Left lung (tissue), 8 donors: Measurements from ENCODE around the gene SPRR2A. TPM values are rescaled to one million over a fixed set of nuclear protein-coding genes. Genes with fewer than 3 reads are reported as not detected.

Experiments used
- polyA plus RNA-seq, 6 donors: library from polyadenylated mRNA; unstranded; fragments of 120-200 nt; gene quantifications; one replicate each; pipeline ENCODE4 v1.2.1, GENCODE V29; 2013; ENCODE audit not compliant: insufficient read length in 6 of 6
- total RNA-seq, 2 donors: library from RNA; stranded (reverse); fragmentation: NEBNext Ultra II Directional; extraction: Animal tissue kit (Norgen Biotek cat#: 25700); gene quantifications; one replicate each; pipeline ENCODE4 v1.2.1, GENCODE V29; 2021
- donor health status: DM: no; HTN: yes; CAD: no.
- donor health status: DM: no; HTN: no; CAD: no.

The SPRR2A gene
- total and polyA plus RNA-seq, 8 donors: not detected

Other genes starting within 250 kb of the SPRR2A start
- gene LCE1B, start 245.5 kb downstream of the SPRR2A start, total RNA-seq: not detected
- not detected for gene LCE1B, start 245.5 kb downstream of the SPRR2A start, polyA plus RNA-seq
- not detected for gene LCE1A, start 230.0 kb downstream of the SPRR2A start, total RNA-seq
- not detected for gene LCE1A, start 230.0 kb downstream of the SPRR2A start, polyA plus RNA-seq
- gene LCE6A, start 214.7 kb downstream of the SPRR2A start, total RNA-seq: not detected
- gene LCE6A, start 214.7 kb downstream of the SPRR2A start, polyA plus RNA-seq: not detected
- gene LCE7A, start 197.5 kb downstream of the SPRR2A start, total RNA-seq: not detected
- not detected for gene LCE7A, start 197.5 kb downstream of the SPRR2A start, polyA plus RNA-seq
- not detected for gene SMCP, start 179.2 kb downstream of the SPRR2A start, total RNA-seq
- not detected for gene SMCP, start 179.2 kb downstream of the SPRR2A start, polyA plus RNA-seq
- gene IVL, start 149.0 kb downstream of the SPRR2A start, total RNA-seq: under 1 TPM in 1 of 2 donors, not detected in 1; 0.12 TPM
- not detected for gene IVL, start 149.0 kb downstream of the SPRR2A start, polyA plus RNA-seq
- gene SPRR5, start 110.3 kb downstream of the SPRR2A start, total RNA-seq: not detected
- gene SPRR5, start 110.3 kb downstream of the SPRR2A start, polyA plus RNA-seq: not detected
- gene SPRR4, start 86.9 kb downstream of the SPRR2A start, total RNA-seq: not detected
- not detected for gene SPRR4, start 86.9 kb downstream of the SPRR2A start, polyA plus RNA-seq
- gene SPRR1A, start 73.4 kb downstream of the SPRR2A start, total RNA-seq: not detected
- gene SPRR1A, start 73.4 kb downstream of the SPRR2A start, polyA plus RNA-seq: not detected
- gene SPRR3, start 55.8 kb downstream of the SPRR2A start, total RNA-seq: not detected
- under 1 TPM in 4 of 6 donors, not detected in 2; 0.24 to 0.55 (median 0.29) TPM for gene SPRR3, start 55.8 kb downstream of the SPRR2A start, polyA plus RNA-seq
- gene SPRR1B, start 26.3 kb downstream of the SPRR2A start, total RNA-seq: under 1 TPM in 1 of 2 donors, not detected in 1; 0.73 TPM
- under 1 TPM in 1 of 6 donors, not detected in 5; 0.24 TPM for gene SPRR1B, start 26.3 kb downstream of the SPRR2A start, polyA plus RNA-seq
- gene SPRR2D, start 16.4 kb downstream of the SPRR2A start, total RNA-seq: not detected
- gene SPRR2D, start 16.4 kb downstream of the SPRR2A start, polyA plus RNA-seq: not detected
- gene SPRR2B, start 14.1 kb upstream of the SPRR2A start, total RNA-seq: not detected
- not detected for gene SPRR2B, start 14.1 kb upstream of the SPRR2A start, polyA plus RNA-seq
- gene SPRR2E, start 37.0 kb upstream of the SPRR2A start, total RNA-seq: not detected
- gene SPRR2E, start 37.0 kb upstream of the SPRR2A start, polyA plus RNA-seq: not detected
- gene SPRR2F, start 56.0 kb upstream of the SPRR2A start, total RNA-seq: not detected
- under 1 TPM in 1 of 6 donors, not detected in 5; 0.63 TPM for gene SPRR2F, start 56.0 kb upstream of the SPRR2A start, polyA plus RNA-seq
- not detected for gene SPRR2G, start 93.4 kb upstream of the SPRR2A start, total RNA-seq
- gene SPRR2G, start 93.4 kb upstream of the SPRR2A start, polyA plus RNA-seq: not detected
- gene LELP1, start 145.9 kb upstream of the SPRR2A start, total RNA-seq: not detected
- gene LELP1, start 145.9 kb upstream of the SPRR2A start, polyA plus RNA-seq: not detected
- not detected for gene PRR9, start 160.1 kb upstream of the SPRR2A start, total RNA-seq
- not detected for gene PRR9, start 160.1 kb upstream of the SPRR2A start, polyA plus RNA-seq
- not detected for gene LORICRIN, start 202.2 kb upstream of the SPRR2A start, total RNA-seq
- not detected for gene LORICRIN, start 202.2 kb upstream of the SPRR2A start, polyA plus RNA-seq